Choroid plexus epithelial cell (primary cell): ENCODE measurements around the gene MYO15A.

Experiments used
- DNase-seq: peaks from one replicate; pipeline ENCODE4 v3.0.0-alpha.2; 2010; ENCODE audit warnings: low read depth
- H3K4me3 ChIP-seq: 2 replicates; pipeline ENCODE4 v1.5.1; 2011; ENCODE audit warnings: low read depth, mild to moderate bottlenecking, control low read depth, low read length, moderate library complexity
- CTCF ChIP-seq: conservative IDR thresholded peaks from 2 replicates; pipeline ENCODE4 v1.5.1; 2011; ENCODE audit warnings: low read depth, mild to moderate bottlenecking, control low read depth, inconsistent platforms, low read length, moderate library complexity

Gene MYO15A

GRCh38 chr17:18101828-18102227 is 6.7 kb upstream of the MYO15A start:
- no peak for TF ChIP-seq CTCF
- no peak overlapping the region for H3K4me3 ChIP-seq
- no peak for DNase-seq

- no peak overlapping the region for H3K4me3 ChIP-seq
- no peak for DNase-seq
- TF ChIP-seq CTCF: no peak
These were observed 5.9 kb upstream of the MYO15A start for GRCh38 chr17:18102640-18103039.

GRCh38 chr17:18105027-18105426 is 3.5 kb upstream of the MYO15A start:
- DNase-seq: no peak
- no peak for TF ChIP-seq CTCF
- H3K4me3 ChIP-seq: no peak overlapping the region

GRCh38 chr17:18105595-18105994 is 3.0 kb upstream of the MYO15A start:
- H3K4me3 ChIP-seq: no peak overlapping the region
- no peak for DNase-seq
- TF ChIP-seq CTCF: no peak

GRCh38 chr17:18106211-18106610 is 2.3 kb upstream of the MYO15A start:
- no peak for DNase-seq
- H3K4me3 ChIP-seq: no peak overlapping the region
- no peak for TF ChIP-seq CTCF

- no peak for TF ChIP-seq CTCF
- H3K4me3 ChIP-seq: no peak overlapping the region
- no peak for DNase-seq
These were observed 1.3 kb upstream of the MYO15A start for GRCh38 chr17:18107061-18107790.

- no peak overlapping the region for H3K4me3 ChIP-seq
- no peak for TF ChIP-seq CTCF
- DNase-seq: no peak
These were observed 585 bp upstream of the MYO15A start for GRCh38 chr17:18107971-18108370.
